Activated CD4-positive, alpha-beta T cell treated with anti-CD3 and anti-CD28 coated beads, Interleukin-2, amount 50 U/mL, for 16 hours (primary cell): ENCODE data around the gene DLEC1.
"Not testable (repeated sequence)": the region's sequence is repeated elsewhere in the genome, so short reads cannot be mapped to it uniquely, and the experiment has no call there.

Experiments
- DNase-seq: peaks from one replicate; pipeline ENCODE4 v3.0.0-alpha.2; 2020

The DLEC1 gene

DNA sequence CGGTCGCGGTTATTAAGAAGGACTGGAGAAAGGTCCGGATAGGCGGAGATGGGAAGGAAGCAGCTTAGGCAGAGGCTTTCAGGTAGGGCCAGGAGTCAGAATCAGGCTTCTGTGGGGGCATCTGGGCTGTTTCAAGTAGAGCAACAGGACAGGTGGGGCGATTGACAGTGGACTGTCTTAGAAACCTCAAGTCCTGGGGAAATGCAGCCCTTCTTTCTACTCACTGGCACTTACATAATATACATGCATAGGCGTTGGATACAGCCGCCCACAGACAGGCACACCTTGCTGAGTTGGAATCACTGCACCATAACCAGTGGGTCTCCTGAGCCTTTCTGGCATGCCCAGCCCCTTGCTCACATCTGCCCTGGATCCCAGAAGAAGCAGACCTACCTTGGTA is 100.2 kb downstream of the DLEC1 start:
- no peak for DNase-seq

DNA sequence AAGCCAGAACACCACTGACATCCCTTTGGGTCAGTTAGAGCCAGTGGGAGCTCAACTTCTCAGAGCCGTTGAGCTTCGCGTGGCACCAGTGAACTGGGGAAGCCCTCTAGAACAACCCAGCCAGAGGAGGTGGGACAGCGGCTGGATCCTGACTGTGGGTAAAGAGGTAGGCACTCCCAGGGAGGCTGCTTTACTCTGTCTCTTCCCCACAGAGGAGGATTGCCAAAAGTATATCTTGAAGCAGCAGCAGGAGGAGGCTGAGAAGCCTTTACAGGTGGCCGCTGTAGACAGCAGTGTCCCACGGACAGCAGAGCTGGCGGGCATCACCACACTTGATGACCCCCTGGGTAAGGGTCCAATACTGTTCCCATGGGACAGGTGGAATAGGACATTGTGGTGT is 100.6 kb downstream of the DLEC1 start:
- no peak for DNase-seq

DNA sequence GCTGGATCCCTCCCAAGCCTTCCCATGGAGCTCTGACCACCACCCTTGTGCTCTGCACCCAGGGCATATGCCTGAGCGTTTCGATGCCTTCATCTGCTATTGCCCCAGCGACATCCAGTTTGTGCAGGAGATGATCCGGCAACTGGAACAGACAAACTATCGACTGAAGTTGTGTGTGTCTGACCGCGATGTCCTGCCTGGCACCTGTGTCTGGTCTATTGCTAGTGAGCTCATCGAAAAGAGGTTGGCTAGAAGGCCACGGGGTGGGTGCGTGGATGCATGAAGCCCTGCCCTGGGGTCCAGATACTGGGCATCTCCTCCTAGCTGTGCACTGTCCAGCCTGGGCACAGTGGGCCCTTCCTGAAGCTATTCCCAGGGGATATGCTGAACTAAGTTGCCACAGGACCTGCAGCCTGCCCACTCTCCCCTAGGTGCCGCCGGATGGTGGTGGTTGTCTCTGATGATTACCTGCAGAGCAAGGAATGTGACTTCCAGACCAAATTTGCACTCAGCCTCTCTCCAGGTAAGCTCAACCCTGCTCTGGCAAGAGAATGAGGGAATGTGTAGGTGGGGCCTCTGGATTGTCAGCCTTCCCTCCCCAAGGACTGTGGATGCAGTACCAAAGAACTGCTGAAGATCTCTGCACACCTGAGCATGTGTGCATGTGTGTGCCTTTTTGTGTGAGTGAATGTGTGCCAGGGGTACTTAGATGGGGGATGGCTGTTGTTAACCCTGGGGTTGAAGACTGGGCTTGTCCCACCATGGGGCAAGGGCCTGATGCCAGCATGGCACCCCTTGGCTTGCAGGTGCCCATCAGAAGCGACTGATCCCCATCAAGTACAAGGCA is 101.5 kb downstream of the DLEC1 start:
- no peak for DNase-seq

DNA sequence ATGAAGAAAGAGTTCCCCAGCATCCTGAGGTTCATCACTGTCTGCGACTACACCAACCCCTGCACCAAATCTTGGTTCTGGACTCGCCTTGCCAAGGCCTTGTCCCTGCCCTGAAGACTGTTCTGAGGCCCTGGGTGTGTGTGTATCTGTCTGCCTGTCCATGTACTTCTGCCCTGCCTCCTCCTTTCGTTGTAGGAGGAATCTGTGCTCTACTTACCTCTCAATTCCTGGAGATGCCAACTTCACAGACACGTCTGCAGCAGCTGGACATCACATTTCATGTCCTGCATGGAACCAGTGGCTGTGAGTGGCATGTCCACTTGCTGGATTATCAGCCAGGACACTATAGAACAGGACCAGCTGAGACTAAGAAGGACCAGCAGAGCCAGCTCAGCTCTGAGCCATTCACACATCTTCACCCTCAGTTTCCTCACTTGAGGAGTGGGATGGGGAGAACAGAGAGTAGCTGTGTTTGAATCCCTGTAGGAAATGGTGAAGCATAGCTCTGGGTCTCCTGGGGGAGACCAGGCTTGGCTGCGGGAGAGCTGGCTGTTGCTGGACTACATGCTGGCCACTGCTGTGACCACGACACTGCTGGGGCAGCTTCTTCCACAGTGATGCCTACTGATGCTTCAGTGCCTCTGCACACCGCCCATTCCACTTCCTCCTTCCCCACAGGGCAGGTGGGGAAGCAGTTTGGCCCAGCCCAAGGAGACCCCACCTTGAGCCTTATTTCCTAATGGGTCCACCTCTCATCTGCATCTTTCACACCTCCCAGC is 102.4 kb downstream of the DLEC1 start:
- no peak for DNase-seq

DNA sequence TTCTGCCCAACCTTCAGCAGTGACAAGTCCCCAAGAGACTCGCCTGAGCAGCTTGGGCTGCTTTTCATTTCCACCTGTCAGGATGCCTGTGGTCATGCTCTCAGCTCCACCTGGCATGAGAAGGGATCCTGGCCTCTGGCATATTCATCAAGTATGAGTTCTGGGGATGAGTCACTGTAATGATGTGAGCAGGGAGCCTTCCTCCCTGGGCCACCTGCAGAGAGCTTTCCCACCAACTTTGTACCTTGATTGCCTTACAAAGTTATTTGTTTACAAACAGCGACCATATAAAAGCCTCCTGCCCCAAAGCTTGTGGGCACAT is 102.9 kb downstream of the DLEC1 start:
- DNase-seq: no peak

DNA sequence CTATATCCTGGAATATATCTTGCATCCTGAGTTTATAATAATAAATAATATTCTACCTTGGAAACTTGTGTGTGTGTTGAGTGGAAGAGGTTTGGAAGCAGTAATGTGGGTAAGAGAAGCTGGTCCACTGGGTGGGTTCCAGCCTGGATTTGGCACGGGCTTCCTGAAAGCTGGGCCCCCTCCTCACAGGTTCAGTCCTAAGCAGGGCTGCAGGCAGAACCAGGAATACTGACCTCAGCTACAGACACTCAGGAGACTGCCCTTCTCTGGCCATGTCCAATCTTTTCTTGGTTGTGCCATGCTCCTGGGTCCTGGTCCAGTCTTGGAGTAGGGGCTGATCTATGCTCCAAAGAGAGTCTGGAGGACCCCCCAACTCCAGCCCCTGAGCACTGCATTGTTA is 104.0 kb downstream of the DLEC1 start:
- DNase-seq: no peak

DNA sequence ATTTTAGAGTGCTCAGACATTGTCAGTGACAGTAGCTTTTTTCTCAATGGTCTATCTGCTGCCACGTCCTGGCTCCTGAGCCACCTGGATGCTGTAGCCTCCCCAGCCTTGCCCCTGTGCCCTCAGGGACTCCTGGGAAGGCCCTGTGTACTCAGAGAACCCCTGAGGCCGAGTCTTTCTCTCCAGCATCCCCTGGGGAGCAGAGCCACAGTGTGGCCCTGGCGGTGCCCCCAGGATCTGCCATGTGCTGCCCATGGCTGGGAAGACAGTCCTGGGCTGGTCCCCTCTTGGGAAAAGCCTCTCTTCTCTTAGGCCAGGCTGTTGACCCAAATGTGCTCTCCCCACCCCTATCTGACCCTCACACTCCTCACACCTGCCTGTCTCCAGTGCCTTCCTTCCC is 104.5 kb downstream of the DLEC1 start:
- no peak for DNase-seq

DNA sequence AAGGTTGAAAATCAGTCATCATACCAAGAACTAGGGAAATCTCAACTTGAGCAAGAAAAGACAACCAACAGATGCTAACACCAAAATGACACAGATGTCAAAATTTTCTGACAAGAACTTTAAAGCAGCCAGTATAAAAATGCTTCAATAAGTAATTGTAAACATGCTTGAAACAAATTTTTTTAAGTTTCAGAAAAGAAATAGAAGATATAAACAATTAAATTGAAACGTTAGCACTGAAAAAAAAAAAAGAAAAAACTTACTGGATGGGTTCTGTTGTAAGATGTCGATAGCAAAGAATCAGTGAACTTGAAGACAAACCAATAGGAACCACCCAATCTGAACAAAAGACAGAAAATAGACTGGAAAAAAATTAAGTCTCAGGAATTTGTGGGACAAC is 107.5 kb downstream of the DLEC1 start:
- DNase-seq: no peak

DNA sequence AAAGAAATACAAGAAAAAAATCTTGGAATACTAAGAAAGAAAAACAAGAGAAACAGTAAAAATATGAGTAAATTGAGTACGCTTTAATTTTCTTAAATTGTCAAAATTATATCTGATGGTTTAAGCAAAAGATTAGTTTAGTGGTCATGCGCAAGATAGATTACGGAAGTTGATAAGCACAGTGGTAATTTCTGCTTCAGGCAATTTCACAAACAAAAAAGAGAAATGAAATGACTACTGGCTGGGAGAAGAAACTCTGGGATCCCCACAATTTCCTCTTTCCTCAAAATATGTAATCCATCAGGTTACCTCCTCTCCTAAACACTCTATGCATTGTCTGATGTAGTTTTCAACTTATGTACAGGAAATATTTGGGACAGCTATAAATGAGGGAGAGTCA is 108.4 kb downstream of the DLEC1 start:
- DNase-seq: no peak

DNA sequence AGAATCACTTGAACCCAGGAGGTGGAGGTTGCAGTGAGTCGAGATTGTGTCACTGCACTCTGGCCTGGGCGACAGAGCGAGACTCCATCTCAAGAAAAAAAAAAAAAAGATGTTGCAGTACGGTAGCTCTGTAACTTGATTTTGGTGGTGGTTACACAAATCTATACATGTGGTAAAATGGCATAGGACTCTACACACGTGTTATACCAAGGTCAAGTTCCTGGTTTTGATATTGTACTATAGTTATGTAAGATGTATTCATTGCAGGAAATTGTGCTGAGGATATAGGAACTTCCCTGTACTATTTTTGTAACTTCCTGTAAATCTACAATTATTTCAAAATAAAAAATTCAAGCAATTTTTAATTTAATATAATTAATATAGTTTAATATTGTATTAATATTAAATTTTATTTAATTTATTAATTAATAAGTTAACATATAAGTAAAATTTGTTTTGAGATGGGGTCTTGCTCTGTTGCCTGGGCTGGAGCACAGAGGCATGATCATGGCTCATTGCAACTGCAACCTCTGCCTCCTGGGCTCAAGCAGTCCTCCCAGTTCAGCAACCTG is 109.4 kb downstream of the DLEC1 start:
- no peak for DNase-seq

DNA sequence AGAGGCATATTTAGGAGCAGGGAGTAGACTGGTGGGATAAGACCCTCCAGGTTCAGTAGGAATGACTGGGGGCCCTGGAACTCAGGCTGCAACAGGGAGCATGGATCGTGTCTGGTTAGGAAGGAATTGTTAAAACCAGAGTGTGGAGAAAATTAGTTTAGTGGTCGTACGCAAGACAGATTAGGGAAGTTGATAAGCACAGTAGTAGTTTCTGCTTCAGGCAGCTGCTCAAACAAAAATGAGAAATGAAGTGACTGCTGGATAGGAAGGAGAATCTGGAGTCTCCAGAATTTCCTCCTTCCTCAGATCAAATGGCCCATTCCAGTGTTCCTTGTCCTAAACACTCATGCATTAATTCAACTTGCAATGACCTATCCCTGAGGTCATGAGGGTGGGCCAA is 110.7 kb downstream of the DLEC1 start:
- no peak for DNase-seq

DNA sequence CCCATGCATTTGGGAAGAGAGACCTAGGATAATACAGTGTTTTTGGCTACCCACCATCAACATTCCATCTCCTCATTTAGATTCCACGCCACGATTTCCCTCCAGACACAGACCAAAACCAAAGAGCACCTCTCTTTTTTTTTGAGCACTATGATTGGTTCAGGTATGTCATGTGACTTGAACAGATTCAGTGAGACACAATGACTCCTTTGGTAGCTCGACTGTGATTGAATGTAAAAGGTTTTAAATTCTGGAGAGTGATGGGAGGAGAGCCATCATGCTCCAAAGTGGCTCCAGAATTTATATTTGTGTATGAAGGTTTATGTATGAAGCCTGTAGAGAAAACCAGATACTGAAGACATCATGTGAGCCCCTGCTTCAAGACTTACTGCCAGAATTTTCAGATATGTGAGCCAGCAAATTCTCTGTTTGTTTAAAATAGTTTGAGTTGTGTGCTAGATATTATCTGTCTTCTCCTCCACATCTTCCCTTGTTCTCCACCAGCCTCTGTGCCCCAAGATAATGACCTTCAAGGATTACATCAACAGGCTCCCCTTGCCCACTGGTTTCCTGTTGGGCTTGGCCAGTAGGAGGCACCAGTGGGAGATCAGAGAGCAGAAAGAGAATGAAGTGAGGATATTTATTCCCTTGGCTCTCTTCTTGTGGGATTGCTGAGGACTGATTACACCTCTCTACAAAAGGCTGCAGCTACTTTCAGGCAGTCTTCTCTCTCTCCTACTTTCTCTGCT is 111.9 kb downstream of the DLEC1 start:
- no peak for DNase-seq

DNA sequence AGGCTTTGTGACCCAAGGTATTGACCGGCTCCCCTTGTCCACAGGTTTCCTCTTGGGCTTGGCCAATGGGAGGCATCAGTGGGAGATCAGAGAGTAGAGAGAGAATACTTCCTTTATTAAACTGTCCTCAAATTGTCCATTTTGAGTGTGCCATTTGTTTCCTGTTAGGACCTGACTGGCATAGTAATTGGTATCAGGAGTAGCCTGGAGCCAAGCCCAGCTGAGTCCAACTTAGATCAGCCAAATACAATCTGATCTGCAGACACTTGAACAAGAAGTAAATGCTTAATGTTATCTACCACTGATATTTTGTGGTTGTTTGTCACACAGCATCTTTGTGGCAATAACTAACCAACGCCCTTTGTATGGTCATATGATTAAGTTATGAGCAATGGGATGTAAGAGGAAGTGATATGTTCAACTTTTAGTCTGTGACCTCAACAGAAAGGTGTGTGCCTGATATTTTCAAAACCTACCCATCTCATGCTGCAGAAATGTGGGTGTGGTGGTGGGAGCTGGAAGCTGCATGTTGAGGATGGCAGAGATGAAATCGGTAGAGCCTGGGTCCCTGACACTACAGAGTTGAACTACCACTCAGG is 112.8 kb downstream of the DLEC1 start:
- no peak for DNase-seq

DNA sequence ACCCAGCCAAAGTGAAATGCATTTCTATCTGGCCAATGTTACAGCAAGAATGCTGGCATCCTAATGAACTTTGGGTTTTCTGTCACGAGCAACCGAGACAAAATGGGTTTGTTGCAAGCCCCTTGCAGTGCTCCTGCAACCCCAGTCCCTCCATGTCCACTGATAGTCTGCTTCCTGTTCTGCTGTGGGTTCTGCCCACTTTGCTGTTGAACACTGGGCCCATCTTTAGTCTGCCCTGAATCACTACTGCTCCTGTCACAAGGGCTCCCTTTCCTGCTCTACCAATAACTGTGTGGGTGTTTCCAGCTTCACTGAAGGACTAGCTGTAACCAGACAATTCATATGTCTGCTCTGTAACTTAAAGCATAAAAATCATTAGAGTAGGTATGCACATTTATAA is 113.6 kb downstream of the DLEC1 start:
- no peak for DNase-seq

DNA sequence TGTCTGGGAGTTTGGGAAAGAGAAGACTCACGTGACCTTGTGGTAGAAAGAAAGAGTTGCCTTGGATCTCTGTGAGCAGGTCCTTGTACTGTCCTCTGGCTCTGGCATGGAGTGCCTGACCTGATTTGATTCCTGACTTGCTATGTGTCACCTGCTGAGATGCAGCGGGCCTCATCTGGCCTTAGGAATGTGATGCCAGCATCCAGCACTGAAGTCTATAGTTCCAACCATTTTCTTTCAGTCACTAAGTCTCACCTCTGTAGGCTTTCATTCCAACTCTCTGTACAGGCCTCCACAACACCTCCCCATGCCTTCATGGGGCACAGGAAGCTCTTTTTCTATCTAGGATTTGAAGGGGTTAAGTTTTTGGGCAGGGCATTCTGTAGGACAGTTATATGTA is 114.2 kb downstream of the DLEC1 start:
- no peak for DNase-seq

DNA sequence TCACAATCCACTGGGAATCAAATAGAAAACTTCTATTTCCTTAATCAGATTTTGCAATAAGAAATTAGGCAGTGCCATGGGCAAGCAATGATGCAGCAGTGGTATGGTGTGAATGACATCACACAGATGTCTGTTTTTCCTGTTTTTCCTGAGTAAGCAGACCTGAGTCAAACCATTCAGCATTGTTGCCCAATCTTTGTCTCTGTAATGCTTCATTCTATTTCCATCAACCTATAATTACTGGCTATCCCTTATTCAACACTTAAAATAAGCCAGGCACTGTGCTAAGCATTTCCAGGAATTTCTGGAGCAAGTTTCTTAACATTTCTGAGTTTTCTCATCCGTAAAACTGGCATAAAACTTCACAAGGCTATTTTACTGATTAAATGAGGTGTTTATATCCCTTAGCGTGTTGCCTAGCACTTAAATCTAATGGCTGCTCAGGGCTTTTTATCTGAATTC is 115.1 kb downstream of the DLEC1 start:
- DNase-seq: no peak

DNA sequence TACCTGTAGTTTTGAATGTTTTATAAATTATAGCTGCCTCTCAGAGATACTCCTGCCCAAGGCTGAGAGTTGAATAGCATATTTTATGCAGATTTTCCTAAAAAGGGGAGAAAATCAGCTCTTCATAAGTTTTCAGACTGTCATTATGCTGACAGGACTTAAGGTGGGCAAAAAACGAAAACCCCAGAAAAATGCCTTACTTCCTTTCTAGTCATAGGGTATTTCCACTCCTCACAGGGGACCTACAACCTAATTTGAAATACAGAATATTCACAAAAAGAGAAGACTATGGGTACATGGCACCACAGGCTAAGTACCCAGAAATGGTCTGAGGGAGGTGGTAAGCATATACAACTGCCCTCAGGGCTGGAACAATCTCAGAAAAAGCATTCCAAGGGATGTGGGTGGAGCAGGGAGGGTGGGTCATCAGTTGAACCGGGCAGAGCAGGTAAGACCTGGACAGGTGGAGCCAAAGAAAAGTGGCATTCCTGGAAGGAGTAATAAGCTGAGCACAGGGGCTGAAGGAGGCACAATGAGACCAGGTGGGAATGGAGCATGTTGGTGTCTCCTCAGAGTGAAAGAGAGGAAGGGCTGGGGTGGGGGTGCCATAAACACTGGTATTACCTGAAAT is 115.7 kb downstream of the DLEC1 start:
- no peak for DNase-seq

DNA sequence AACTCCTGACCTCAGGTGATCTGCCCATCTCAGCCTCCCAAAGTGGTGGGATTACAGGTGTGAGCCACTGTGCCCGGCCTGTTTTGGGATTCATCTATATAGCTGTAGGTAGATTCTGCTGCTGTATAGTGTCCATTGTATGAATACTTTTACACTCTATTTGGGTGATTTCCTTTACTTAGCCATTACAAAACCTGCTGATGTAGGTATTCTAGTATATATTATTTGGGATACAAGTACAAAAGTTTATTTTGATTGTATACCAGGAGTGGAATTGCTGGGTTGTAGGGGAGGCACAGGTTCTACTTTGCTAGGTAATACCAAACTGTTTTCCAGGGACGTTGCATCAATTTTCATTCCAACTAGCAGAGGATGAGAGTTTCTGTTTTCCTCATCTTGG is 116.8 kb downstream of the DLEC1 start:
- no peak for DNase-seq

DNA sequence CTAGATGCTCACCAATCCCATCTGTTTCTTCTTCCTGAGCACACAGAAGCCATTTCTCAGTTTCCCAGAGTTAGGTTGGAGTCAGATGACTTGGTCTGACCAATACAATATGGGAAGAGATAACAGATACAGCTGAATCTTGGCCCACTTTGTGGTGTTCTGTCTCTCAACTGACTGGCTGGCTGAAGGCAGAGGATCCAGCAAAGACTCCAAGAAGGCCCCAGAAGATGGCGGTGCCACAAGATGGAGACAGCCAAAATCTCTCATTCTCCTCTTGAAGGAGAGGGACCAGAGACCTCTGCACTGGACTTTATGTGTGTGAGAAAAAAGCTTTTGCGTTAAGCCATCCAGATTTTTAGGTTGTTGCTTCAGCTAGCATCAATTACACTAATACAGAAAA is 118.1 kb downstream of the DLEC1 start:
- no peak for DNase-seq

DNA sequence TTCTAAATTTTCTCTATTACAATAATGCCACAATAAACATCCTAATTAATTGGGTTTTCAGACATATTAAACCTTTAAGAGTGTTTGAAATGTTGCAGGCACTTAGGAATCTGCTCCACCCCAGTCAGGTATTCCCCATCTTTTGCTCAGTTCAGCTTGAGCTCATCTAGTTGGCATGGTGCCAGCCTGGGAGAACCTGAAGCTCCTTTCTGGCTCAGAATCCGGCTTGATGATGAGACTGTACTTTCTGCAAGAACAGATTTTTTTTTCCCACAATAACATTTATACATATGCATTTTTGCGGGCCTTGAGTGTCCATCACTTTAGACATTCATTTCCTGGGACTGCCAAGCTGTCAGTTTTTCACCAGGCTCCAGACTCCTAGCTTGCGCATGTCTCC is 118.6 kb downstream of the DLEC1 start:
- no peak for DNase-seq

DNA sequence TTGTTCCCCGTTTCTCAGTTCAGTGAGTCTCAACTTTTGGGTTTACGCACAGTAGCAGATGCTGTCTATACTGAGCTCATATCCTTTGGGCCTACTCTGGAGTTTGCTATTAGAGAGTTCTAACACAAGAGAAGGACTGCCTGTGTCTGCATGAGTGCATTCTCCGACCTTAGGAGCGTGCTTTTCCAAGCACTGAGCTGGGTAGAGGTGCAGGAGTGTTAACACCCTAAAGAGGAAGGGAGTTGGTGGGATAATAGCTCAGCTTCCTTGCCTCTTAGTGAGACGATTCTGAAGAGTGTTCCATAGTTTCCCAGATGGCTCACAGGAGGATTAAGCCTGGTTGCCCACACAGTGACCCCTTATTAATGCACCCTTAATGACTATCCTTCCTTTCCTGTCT is 119.5 kb downstream of the DLEC1 start:
- DNase-seq: no peak

DNA sequence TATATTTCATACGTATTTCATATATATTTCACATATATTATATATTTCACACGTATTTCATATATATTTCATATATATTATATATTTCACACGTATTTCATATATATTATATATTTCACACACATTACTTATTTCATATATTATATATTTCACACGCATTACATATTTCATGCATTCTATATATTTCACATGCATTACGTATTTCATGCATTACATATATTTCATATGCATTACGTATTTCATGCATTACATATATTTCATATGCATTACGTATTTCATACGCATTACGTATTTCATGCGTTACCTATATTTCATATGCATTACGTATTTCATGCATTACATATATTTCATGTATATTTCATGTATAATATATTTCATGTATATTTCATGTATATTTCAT is 121.7 kb downstream of the DLEC1 start:
- not testable (repeated sequence) for DNase-seq
